ENCODE data around the gene NDUFS2. TPM values are rescaled to one million over a fixed set of nuclear protein-coding genes. Genes with fewer than 3 reads are reported as not detected.

NDUFS2 gene
- total RNA-seq, 4 donors from 2014 or later: 68.5 to 131 (median 122) TPM

DNA sequence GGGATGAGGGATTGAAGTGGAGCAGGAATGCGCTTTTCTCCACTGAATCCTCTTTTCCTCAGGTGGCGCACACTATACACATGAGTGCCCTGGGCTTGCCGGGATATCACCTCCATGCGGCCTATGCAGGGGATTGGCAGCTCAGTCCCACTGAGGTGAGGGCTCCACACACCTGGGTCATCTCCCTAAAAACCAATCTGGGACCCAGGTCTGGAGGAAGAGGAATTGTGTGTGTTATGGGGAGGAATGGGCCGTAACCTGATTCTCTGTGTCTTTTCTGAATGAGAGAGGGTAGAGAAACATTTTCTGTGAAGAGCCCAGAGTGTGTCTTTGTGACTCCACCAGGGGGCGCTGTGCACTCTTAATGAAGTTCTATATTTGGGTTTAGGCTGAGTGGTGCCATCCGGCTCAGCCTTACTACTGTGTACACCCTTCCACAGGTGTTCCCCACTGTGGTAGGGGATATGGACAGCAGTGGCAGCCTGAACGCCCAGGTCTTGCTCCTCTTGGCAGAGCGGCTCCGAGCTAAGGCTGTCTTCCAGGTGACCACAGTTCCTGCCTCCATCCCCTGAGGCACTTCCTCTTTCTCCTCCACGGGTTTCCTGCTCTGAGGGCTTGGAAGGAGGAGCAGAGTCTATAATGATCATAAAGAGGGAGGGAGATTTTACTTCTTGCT is 25.2 kb downstream of the NDUFS2 start:
- peak overlapping the region; percentile 71 to 90 (median 80) for H3K4me3 ChIP-seq
- intact Hi-C loops (cut with DNase I): loop anchor here (2.0 to 5.0 kb wide), 3 partner anchors 63 to 155 kb away; partner anchors contain the start of gene MPZ
- H3K9me3 ChIP-seq: no peaks in the 10 kb centered on the region
- peaks cover 26 to 30% (median 27%) of the 10 kb centered on the region in 4 donors for H3K4me1 ChIP-seq
- DNase-seq (ENCODE audit: extremely low spot score): peak; percentile 97
- 37% methylated on average over 9 of the region's 11 CpGs for WGBS
- H3K27ac ChIP-seq (replicated peaks in 1 of 4): peak overlapping the region; percentile 80 to 88 (median 82)
- TF ChIP-seq, protein P1, sequence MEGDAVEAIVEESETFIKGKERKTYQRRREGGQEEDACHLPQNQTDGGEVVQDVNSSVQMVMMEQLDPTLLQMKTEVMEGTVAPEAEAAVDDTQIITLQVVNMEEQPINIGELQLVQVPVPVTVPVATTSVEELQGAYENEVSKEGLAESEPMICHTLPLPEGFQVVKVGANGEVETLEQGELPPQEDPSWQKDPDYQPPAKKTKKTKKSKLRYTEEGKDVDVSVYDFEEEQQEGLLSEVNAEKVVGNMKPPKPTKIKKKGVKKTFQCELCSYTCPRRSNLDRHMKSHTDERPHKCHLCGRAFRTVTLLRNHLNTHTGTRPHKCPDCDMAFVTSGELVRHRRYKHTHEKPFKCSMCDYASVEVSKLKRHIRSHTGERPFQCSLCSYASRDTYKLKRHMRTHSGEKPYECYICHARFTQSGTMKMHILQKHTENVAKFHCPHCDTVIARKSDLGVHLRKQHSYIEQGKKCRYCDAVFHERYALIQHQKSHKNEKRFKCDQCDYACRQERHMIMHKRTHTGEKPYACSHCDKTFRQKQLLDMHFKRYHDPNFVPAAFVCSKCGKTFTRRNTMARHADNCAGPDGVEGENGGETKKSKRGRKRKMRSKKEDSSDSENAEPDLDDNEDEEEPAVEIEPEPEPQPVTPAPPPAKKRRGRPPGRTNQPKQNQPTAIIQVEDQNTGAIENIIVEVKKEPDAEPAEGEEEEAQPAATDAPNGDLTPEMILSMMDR (IDR thresholded peaks at IDR 0.05): peak; percentile 86 to 92 (median 89)
- TF ChIP-seq POLR2AphosphoS5 (IDR thresholded peaks at IDR 0.05) (peak in 1 of 2 donors; percentile 44), EP300 (IDR thresholded peaks at IDR 0.05) (no peak), POLR2A (IDR thresholded peaks at IDR 0.05; ENCODE audit: low read depth) (no peak)
- peaks cover 20 to 35% (median 32%) of the 10 kb centered on the region in 4 donors for H3K36me3 ChIP-seq
- no peaks in the 10 kb centered on the region for H3K27me3 ChIP-seq

DNA sequence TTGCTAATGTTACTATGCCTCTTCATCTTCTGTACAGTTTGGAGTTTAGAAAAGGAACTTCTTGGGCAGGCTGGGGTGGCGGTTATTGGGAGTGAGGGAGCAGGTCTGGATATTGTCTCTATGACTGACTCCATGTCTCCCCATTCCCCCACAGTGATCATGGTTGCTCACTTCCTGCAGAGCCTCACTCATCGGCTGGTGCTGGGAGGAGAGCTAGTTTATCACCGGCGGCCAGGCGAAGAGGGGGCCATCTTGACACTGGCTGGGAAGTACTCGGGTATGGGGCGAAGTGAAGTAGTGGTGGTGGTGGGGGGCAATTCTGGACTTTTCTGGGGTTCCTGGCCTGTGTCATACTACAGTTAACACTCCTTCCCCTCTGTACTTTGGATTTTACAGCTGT is 25.9 kb downstream of the NDUFS2 start:
- intact Hi-C loops (cut with DNase I): loop anchor here (5.0 kb wide), 1 partner anchor 79 kb away; the partner anchor contains the start of gene MPZ
- Histone ChIP-seq H3K9me3 (no peaks in the 10 kb centered on the region), H3K27me3 (no peaks in the 10 kb centered on the region), H3K27ac (replicated peaks in 1 of 4) (peak overlapping the region in 3 of 4 donors; percentile 81 to 88 (median 82)), H3K4me3 (no peak overlapping the region), H3K36me3 (peaks cover 20 to 35% (median 32%) of the 10 kb centered on the region in 4 donors), H3K4me1 (peaks cover 26 to 30% (median 27%) of the 10 kb centered on the region in 4 donors)
- no peak for TF ChIP-seq POLR2A (IDR thresholded peaks at IDR 0.05; ENCODE audit: low read depth)
- TF ChIP-seq, protein P1 (IDR thresholded peaks at IDR 0.05): no peak
- no peak for TF ChIP-seq EP300 (IDR thresholded peaks at IDR 0.05)
- no peak for TF ChIP-seq POLR2AphosphoS5 (IDR thresholded peaks at IDR 0.05)
- WGBS: 90% methylated on average over 7 of the region's 7 CpGs
- DNase-seq (ENCODE audit: extremely low spot score): no peak

DNA sequence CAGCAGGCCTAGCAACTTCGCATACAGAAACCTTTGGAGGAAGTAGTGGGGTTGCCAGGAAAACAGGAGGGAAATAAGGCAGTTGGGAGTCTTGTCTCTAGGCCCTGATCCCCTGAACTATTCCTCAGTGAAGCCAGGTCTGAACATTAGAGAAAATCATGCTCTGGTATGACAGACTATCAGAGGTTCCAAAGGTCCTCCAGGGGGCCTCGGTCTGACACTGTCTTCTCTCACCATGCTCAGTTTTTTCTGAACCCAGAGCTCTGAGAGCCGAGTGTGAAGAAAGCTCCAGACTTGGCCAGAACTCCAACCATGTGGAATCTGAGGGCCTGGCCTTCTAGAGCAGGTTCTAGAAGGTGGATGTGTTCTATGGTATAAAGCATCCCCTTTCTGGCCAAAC is 27.7 kb downstream of the NDUFS2 start:
- 65% methylated on average over 3 of the region's 3 CpGs for WGBS
- intact Hi-C loops (cut with DNase I): loop anchor here (5.0 kb wide), 2 partner anchors 77 to 132 kb away; partner anchors contain the start of gene MPZ
- TF ChIP-seq POLR2AphosphoS5 (IDR thresholded peaks at IDR 0.05): no peak
- TF ChIP-seq, protein P1 (IDR thresholded peaks at IDR 0.05): no peak
- no peak for TF ChIP-seq POLR2A (IDR thresholded peaks at IDR 0.05; ENCODE audit: low read depth)
- no peak for TF ChIP-seq EP300 (IDR thresholded peaks at IDR 0.05)
- H3K4me3 ChIP-seq: no peak overlapping the region
- no peak for DNase-seq (ENCODE audit: extremely low spot score)
- no peak overlapping the region for H3K27ac ChIP-seq (replicated peaks in 1 of 4)
- no peaks in the 10 kb centered on the region for H3K27me3 ChIP-seq
- no peaks in the 10 kb centered on the region for H3K9me3 ChIP-seq
- peaks cover 20 to 35% (median 32%) of the 10 kb centered on the region in 4 donors for H3K36me3 ChIP-seq
- H3K4me1 ChIP-seq: peaks cover 26 to 29% (median 26%) of the 10 kb centered on the region in 4 donors

DNA sequence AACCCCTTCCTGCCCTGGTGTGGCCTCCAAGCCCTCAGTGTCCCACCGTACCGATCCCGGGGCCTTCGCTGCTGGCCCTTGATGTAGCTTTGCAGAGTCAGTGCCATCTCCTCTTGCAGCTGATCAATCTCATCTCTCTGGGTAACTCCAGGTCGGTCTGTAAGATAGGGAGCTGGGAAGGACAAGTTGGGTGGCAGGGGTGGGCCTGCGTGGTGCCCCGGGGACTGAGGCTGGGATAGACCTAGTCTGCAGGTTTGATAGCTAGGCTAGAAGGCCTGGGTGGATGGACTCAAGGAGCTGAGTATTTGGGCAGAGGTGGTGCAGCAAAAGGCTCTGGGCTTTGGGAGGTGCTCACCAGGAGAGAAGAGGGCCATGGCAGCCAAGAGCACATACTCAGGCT is 28.6 kb downstream of the NDUFS2 start:
- TF ChIP-seq POLR2AphosphoS5 (IDR thresholded peaks at IDR 0.05) (no peak), POLR2A (IDR thresholded peaks at IDR 0.05; ENCODE audit: low read depth) (no peak), EP300 (IDR thresholded peaks at IDR 0.05) (no peak)
- TF ChIP-seq, protein P1 (IDR thresholded peaks at IDR 0.05): no peak
- no peaks in the 10 kb centered on the region for H3K27me3 ChIP-seq
- intact Hi-C loops (cut with DNase I): loop anchor here (5.0 kb wide), 1 partner anchor 132 kb away; no protein-coding TSS in a partner anchor
- H3K9me3 ChIP-seq: no peaks in the 10 kb centered on the region
- no peak for DNase-seq (ENCODE audit: extremely low spot score)
- 98% methylated on average over 7 of the region's 7 CpGs for WGBS
- H3K4me1 ChIP-seq: peaks cover 20 to 21% (median 20%) of the 10 kb centered on the region in 4 donors
- peaks cover 20 to 35% (median 32%) of the 10 kb centered on the region in 4 donors for H3K36me3 ChIP-seq
- no peak overlapping the region for H3K4me3 ChIP-seq
- no peak overlapping the region for H3K27ac ChIP-seq (replicated peaks in 1 of 4)
